ENCODE results near the gene TNIK.
A peak's percentile ranks its signal among the peaks of the same experiment; 100 is the strongest.
"Not testable (repeated sequence)": the region's sequence is repeated elsewhere in the genome, so short reads cannot be mapped to it uniquely, and the experiment has no call there.

TNIK gene

GRCh38 chr3:171155122-171155700, 305.0 kb downstream of the TNIK start:
- DNase-seq = no peak

GRCh38 chr3:171150945-171151344, 309.3 kb downstream of the TNIK start:
- DNase-seq = no peak

GRCh38 chr3:171149526-171150116, 310.6 kb downstream of the TNIK start:
- DNase-seq = no peak

GRCh38 chr3:171145798-171146197, 314.4 kb downstream of the TNIK start:
- no peak for DNase-seq

- peak; percentile 62 for DNase-seq
These were observed 317.2 kb downstream of the TNIK start for GRCh38 chr3:171142985-171143384.

GRCh38 chr3:171140246-171140645, 320.0 kb downstream of the TNIK start:
- DNase-seq = no peak

- DNase-seq = no peak
These were observed 322.2 kb downstream of the TNIK start for GRCh38 chr3:171138027-171138426.

- no peak for DNase-seq
These were observed 324.7 kb downstream of the TNIK start for GRCh38 chr3:171135549-171135948.

GRCh38 chr3:171133796-171134569, 326.2 kb downstream of the TNIK start:
- no peak for DNase-seq

GRCh38 chr3:171133337-171133736, 326.9 kb downstream of the TNIK start:
- DNase-seq = no peak

GRCh38 chr3:171132873-171133272, 327.3 kb downstream of the TNIK start:
- DNase-seq = no peak

GRCh38 chr3:171129827-171130226, 330.4 kb downstream of the TNIK start:
- DNase-seq = no peak

GRCh38 chr3:171127611-171128010, 332.6 kb downstream of the TNIK start:
- no peak for DNase-seq

GRCh38 chr3:171126478-171127209, 333.6 kb downstream of the TNIK start:
- DNase-seq = no peak

GRCh38 chr3:171125010-171125409, 335.2 kb downstream of the TNIK start:
- DNase-seq = no peak

- no peak for DNase-seq
These were observed 336.3 kb downstream of the TNIK start for GRCh38 chr3:171123915-171124314.

- DNase-seq = no peak
These were observed 337.3 kb downstream of the TNIK start for GRCh38 chr3:171122861-171123260.

GRCh38 chr3:171122240-171122639, 338.0 kb downstream of the TNIK start:
- DNase-seq = no peak

- DNase-seq = no peak
These were observed 338.4 kb downstream of the TNIK start for GRCh38 chr3:171121801-171122200.

GRCh38 chr3:171119402-171119801, 340.8 kb downstream of the TNIK start:
- DNase-seq = not testable (repeated sequence)

- not testable (repeated sequence) for DNase-seq
These were observed 341.2 kb downstream of the TNIK start for GRCh38 chr3:171118993-171119392.

GRCh38 chr3:171116824-171117395, 343.3 kb downstream of the TNIK start:
- DNase-seq = no peak

GRCh38 chr3:171116365-171116764, 343.8 kb downstream of the TNIK start:
- DNase-seq = no peak

All from NCI-H748 treated with DMSO at 0.1 percent for 48 hours (cell line).